Measurements from ENCODE around the gene P4HA2. TPM values are rescaled to one million over a fixed set of nuclear protein-coding genes. Genes with fewer than 3 reads are reported as not detected.

P4HA2 gene
- total RNA-seq, 1 experiment from 2014 or later, result 51.8 TPM

DNA sequence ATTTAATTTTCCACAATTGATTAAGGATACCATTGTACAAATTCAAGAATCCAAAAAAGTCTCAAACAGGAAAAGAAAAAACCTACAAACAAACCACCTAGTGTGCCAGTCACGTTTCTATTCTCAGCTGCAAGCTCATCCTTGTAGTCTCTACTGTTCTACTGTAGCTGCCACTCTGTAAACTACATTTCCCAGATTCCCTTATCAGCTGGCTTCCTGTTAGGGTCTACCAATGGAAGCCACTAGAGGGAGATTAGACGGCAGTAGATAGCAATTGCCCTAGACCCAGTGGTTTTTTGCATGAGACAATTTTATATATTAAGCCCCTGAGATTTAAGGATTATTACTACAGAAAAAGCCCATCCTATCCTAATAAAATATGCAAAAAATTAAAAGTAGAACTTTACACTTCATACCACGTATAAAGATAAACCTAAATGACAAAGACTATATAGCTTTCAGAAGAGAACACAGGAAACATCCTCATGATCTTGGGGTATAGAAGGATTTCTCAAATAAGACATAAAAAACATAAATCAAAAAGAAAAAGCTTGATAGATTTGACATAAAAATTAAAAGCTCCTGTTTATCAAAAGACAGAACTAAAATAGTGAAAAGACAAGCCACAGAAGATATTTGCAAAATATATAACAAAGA is 37.4 kb downstream of the P4HA2 start:
- Mint-ChIP-seq H3K27ac (ENCODE audit: unreplicated experiment) (no peak overlapping the region), H3K4me3 (ENCODE audit: low read depth, unreplicated experiment) (no peak overlapping the region), H3K4me1 (ENCODE audit: low read depth, unreplicated experiment) (no peaks in the 10 kb centered on the region), H3K27me3 (ENCODE audit: unreplicated experiment) (no peaks in the 10 kb centered on the region), H3K9me3 (ENCODE audit: low read depth, unreplicated experiment) (no peaks in the 10 kb centered on the region), H3K36me3 (ENCODE audit: insufficient read depth, unreplicated experiment) (peaks cover 5% of the 10 kb centered on the region)
- peak; percentile 53 for DNase-seq
- BruUV-seq (replicated peaks), result no TSS peak
- intact Hi-C loops (cut with micrococcal nuclease; ENCODE audit: unreplicated experiment), result no loop called here
- TF ChIP-seq, protein P1, sequence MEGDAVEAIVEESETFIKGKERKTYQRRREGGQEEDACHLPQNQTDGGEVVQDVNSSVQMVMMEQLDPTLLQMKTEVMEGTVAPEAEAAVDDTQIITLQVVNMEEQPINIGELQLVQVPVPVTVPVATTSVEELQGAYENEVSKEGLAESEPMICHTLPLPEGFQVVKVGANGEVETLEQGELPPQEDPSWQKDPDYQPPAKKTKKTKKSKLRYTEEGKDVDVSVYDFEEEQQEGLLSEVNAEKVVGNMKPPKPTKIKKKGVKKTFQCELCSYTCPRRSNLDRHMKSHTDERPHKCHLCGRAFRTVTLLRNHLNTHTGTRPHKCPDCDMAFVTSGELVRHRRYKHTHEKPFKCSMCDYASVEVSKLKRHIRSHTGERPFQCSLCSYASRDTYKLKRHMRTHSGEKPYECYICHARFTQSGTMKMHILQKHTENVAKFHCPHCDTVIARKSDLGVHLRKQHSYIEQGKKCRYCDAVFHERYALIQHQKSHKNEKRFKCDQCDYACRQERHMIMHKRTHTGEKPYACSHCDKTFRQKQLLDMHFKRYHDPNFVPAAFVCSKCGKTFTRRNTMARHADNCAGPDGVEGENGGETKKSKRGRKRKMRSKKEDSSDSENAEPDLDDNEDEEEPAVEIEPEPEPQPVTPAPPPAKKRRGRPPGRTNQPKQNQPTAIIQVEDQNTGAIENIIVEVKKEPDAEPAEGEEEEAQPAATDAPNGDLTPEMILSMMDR (IDR thresholded peaks at IDR 0.05; ENCODE audit: unreplicated experiment), result peak; percentile 51
- CTCF ChIA-PET, result interaction anchor here (0.6 to 1.5 kb wide), 8 partner anchors 11 to 196 kb away, joined by 3 to 8 read pairs (median 4); partner anchors contain the start of genes P4HA2 and SLC22A4

DNA sequence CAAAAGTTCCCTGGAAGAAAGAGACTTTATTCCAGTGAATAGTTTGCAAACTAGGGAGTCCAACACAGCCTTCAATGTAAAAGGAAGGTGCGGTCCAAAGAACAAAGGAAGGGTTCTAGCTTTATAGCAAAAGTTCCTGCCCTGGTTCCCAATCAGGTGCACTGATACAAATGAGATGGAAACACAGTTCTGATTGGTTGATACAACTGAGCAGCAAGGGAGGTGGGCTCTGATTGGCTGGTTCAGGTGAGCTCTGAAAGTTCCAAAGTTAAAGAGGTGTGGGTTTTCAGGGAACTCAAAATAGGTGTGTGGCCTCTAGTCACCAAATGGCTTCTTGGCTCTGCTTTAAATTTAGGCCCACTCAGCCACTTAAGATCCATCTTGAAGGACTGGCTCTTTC is 43.1 kb downstream of the P4HA2 start:
- peak; percentile 11 for DNase-seq
- Mint-ChIP-seq H3K36me3 (ENCODE audit: insufficient read depth, unreplicated experiment) (no peaks in the 10 kb centered on the region), H3K27me3 (ENCODE audit: unreplicated experiment) (no peaks in the 10 kb centered on the region), H3K27ac (ENCODE audit: unreplicated experiment) (no peak overlapping the region), H3K4me3 (ENCODE audit: low read depth, unreplicated experiment) (no peak overlapping the region), H3K4me1 (ENCODE audit: low read depth, unreplicated experiment) (peaks cover 10% of the 10 kb centered on the region), H3K9me3 (ENCODE audit: low read depth, unreplicated experiment) (no peaks in the 10 kb centered on the region)
- TF ChIP-seq, protein P1 (IDR thresholded peaks at IDR 0.05; ENCODE audit: unreplicated experiment), result no peak
- CTCF ChIA-PET, result no interaction called here
- no TSS peak for BruUV-seq (replicated peaks)
- intact Hi-C loops (cut with micrococcal nuclease; ENCODE audit: unreplicated experiment), result no loop called here

DNA sequence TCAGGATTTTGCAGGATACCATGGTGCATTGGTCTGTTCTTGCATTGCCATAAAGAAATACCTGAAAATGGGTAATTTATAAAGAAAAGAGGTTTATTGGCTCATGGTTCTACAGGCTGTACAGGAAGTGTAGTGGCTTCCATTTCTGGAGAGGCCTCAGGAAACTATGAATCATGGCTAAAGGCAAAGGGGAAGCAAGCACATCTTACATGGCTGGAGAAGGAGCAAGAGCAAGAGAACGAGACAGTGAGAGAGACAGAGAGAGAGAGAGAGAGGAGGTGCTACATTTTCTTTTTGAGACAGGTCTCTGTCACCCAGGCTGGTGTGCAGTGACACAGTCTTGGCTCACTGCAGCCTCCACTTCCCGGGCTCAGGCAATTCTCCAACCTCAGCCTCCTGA is 43.9 kb downstream of the P4HA2 start:
- H3K27me3 Mint-ChIP-seq (ENCODE audit: unreplicated experiment), result no peaks in the 10 kb centered on the region
- no TSS peak for BruUV-seq (replicated peaks)
- intact Hi-C loops (cut with micrococcal nuclease; ENCODE audit: unreplicated experiment), result no loop called here
- H3K9me3 Mint-ChIP-seq (ENCODE audit: low read depth, unreplicated experiment), result no peaks in the 10 kb centered on the region
- CTCF ChIA-PET, result no interaction called here
- H3K27ac Mint-ChIP-seq (ENCODE audit: unreplicated experiment), result no peak overlapping the region
- no peak overlapping the region for H3K4me3 Mint-ChIP-seq (ENCODE audit: low read depth, unreplicated experiment)
- H3K36me3 Mint-ChIP-seq (ENCODE audit: insufficient read depth, unreplicated experiment), result no peaks in the 10 kb centered on the region
- TF ChIP-seq, protein P1 (IDR thresholded peaks at IDR 0.05; ENCODE audit: unreplicated experiment), result no peak
- no peak for DNase-seq
- peaks cover 11% of the 10 kb centered on the region for H3K4me1 Mint-ChIP-seq (ENCODE audit: low read depth, unreplicated experiment)

DNA sequence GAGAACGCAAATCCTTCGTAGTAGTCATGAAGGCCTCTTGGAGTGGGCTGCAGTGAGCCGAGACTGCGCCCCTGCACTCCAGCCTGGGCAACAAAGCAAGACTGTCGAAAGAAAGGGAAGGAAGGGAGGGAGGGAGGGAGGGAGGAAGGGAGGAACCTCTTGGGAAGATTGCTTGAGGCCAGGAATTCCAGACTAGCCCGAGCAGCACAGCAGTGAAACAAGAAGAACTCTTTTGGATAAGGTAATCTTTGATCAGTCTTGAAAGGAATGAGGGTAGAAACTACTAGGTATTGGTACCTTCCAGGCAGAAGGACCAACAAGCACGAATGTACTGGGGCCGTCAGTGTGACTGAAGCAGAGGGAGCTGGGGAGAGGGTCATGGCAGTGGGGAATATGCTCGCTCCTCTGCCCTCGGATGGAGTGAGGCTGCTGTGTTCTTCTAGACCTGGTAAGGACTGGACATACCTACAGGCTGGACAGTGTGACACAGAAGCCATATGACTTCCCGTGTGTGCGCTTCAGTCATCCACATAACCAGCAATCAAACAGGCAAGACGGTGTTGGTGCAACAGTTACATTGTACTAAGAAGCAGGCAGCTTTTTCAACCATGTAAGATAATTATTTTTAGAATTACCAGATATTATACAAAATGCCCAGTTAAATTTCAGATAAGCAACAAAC is 45.2 kb downstream of the P4HA2 start:
- TF ChIP-seq, protein P1 (IDR thresholded peaks at IDR 0.05; ENCODE audit: unreplicated experiment), result no peak
- Mint-ChIP-seq H3K27me3 (ENCODE audit: unreplicated experiment) (no peaks in the 10 kb centered on the region), H3K27ac (ENCODE audit: unreplicated experiment) (no peak overlapping the region), H3K4me1 (ENCODE audit: low read depth, unreplicated experiment) (peaks cover 11% of the 10 kb centered on the region), H3K4me3 (ENCODE audit: low read depth, unreplicated experiment) (no peak overlapping the region), H3K9me3 (ENCODE audit: low read depth, unreplicated experiment) (no peaks in the 10 kb centered on the region), H3K36me3 (ENCODE audit: insufficient read depth, unreplicated experiment) (no peaks in the 10 kb centered on the region)
- DNase-seq, result no peak
- intact Hi-C loops (cut with micrococcal nuclease; ENCODE audit: unreplicated experiment), result no loop called here
- no TSS peak for BruUV-seq (replicated peaks)
- CTCF ChIA-PET, result no interaction called here

Measured in Calu3 (cell line).